NCI-H69 (cell line): Measurements from ENCODE around the gene ACO1.
A peak's percentile ranks its signal among the peaks of the same experiment; 100 is the strongest.

Experiments
- DNase-seq: peaks from one replicate; lab custom pipeline; 2025; lab: John Stamatoyannopoulos, UW

The ACO1 gene

GRCh38 chr9:32382565-32383320 lies 1.7 kb upstream of the ACO1 start:
- peak; percentile 49 for DNase-seq

DNA sequence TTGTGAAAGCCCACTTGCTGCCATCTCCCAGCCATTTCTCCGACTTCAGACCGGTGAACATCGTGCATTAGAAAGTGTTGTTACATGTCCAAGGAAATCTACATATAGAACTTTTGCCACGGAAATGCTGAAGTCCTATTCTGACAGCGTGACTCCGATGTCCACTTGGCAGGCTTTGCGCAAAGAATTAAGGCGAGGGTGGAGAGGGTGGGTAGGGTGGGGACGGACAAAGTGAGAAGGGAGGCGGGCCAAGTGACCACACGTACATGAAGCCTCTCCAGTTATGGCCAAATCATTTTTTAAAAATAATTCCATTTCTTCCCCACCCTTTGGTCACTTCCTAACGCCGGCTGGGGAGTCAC lies 460 bp upstream of the ACO1 start:
- DNase-seq: peak; percentile 52

- no peak for DNase-seq
These were observed 875 bp downstream of the ACO1 start for GRCh38 chr9:32385152-32385884.

- no peak for DNase-seq
These were observed 1.4 kb downstream of the ACO1 start for GRCh38 chr9:32385885-32386283.

- DNase-seq: no peak
These were observed 2.8 kb downstream of the ACO1 start for GRCh38 chr9:32387256-32387655.

GRCh38 chr9:32389365-32389764 lies 4.9 kb downstream of the ACO1 start:
- no peak for DNase-seq

GRCh38 chr9:32393911-32394310 lies 9.5 kb downstream of the ACO1 start:
- no peak for DNase-seq

DNA sequence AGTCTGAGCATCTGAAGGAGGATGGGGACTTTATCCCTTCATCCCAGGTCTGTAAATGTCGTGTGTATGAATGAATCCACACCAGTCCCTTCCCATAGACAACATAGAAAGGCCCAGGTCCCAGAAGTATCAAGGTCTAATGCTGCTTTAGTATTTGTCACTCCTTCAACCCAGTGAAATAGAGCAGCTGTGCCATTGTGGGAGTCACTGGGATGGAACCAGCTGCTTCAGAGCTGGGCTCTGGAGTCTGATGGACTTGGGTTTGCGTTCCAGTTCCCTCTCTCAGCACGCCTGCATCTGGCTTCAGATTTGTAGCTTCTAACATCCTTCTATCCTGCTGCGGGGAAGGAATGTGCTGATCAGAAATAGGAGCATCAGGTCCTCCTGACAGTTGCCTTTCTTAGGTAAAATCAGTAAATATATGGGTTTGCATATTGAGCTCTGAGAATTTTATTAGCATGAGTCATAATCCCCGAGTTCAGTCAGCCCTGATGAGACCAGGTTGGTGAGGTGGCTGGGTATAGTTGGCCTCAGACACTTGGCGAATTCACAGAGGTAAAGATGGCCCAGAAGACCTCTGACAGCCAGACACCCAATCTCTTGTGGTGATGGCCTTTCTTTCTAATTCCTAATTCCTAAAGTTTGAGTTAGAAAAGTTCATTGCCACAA lies 10.1 kb downstream of the ACO1 start:
- DNase-seq: no peak

DNA sequence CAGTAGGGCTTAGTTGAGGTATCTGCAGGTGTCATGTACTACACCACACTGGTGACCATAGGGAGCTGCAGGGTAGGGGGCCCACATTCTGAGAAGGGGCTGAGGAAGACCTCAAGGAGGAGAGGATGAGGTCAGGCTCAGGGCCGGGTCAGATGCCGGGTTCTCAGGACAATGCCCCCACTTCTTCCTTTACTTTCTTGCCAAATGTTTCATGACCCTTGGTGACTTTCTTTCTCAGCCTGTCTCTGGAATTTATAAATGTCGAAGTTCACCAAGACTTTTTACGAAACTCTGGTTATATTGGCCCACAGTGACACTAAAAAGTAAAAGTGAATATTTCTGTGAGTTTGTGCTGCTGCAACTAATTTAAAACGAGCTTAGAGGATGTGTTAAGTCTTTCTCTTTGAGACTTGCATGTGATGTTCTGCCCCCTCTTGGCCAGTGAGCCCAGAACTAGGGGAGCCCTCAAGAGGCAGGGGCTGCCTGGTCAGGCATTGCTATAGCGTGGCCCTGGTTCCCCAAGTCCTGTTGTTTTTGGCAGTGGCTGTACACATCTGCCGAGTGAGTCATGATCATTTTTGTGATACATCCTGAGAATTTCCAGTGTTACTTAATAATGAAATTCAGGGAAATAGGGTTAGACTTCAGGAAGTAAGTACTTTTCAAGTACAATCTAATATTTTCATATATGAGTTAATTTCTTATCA lies 11.2 kb downstream of the ACO1 start:
- DNase-seq: no peak

DNA sequence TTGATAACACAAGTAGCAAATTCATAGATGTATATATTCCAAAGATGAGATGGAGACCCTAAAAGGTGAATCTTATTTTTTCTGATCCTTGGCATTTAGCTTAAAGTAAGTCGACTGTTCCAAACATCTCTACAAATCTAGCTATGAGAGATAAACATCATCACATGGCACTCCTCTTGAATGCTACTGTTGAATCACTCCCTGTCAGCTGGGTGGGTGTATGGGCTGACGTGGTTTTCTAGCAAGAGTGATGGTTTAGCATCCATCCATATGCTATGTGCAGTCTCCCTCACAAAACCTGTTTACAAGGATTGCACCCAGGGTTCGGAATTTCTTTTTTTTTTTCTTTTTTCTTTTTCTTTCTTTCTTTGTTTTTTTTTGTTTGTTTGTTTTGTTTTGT lies 13.8 kb downstream of the ACO1 start:
- no peak for DNase-seq

GRCh38 chr9:32399110-32399815 lies 14.8 kb downstream of the ACO1 start:
- DNase-seq: no peak

DNA sequence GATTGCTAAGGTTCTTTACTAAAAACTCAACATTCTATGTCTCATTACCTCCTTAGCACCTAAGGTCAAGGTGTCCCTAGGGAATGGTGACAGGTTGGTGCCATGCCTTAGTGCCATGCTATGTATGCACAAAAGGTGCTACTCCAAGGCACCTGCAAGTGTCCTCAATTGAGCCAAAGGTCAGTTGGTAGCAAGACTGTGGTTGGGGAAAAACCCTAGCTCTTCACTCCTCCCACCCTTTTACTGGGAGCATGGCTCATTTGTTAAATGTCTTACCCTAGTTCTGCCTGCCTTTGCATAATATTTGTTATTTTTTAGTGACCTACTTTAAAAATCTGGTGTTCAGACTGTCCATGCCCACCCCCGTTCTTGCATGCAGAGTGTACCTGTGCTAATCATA lies 17.0 kb downstream of the ACO1 start:
- DNase-seq: no peak

- no peak for DNase-seq
These were observed 19.3 kb downstream of the ACO1 start for GRCh38 chr9:32403567-32404260.

DNA sequence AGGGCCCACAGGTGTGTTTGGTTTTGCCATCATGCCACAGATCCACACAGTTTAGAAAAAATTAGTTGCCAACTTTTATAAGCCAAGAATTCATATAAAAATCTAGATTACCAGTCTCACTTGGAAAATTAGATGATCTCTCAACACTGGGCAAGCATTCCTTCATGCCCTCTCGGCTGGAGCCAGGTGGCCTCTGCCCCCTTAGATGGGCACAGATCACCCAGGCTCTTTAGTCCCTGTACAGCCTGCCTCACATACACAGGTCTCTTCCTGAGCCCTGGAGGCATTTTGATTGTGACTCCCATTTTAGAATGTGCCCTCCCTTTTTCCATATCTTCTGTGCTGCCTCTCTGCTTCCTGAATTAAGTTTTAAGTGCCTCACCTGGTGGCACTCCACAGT lies 20.0 kb downstream of the ACO1 start:
- DNase-seq: no peak

DNA sequence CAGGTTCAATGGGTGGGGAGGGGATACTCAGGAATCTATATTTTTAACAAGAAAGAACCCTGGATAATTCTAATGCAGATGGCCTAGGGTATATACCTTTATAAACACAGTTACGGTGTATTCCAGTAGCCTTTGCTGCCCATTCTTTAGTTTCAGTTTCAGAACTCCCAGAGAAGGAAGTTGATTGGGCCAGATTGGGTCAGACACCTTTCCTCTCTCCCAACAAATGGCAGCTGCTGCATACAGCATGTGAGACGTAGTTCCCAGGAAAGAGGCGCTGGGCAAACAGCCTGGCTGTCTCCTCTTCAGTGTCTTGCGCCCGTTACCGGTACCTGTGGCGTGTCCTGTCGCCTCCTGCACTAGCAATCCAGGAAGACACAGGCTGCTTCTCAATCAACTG lies 20.4 kb downstream of the ACO1 start:
- no peak for DNase-seq

DNA sequence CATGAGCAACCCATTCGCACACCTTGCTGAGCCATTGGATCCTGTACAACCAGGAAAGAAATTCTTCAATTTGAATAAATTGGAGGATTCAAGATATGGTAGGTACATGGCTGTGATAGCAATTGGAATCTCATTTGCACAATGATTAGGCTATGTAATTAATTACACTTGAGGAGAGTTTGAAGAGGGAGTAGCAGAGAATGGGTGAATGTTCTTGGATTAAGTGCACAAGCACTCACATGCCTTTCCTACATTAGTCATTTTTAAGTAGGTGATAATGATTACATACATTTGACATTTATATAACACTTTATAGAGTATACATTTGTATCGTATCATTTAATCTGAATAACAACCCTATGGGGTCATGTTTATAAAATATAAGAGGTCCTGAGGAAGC lies 21.1 kb downstream of the ACO1 start:
- no peak for DNase-seq

GRCh38 chr9:32406046-32406445 lies 21.6 kb downstream of the ACO1 start:
- DNase-seq: no peak

GRCh38 chr9:32411753-32412152 lies 27.3 kb downstream of the ACO1 start:
- no peak for DNase-seq

DNA sequence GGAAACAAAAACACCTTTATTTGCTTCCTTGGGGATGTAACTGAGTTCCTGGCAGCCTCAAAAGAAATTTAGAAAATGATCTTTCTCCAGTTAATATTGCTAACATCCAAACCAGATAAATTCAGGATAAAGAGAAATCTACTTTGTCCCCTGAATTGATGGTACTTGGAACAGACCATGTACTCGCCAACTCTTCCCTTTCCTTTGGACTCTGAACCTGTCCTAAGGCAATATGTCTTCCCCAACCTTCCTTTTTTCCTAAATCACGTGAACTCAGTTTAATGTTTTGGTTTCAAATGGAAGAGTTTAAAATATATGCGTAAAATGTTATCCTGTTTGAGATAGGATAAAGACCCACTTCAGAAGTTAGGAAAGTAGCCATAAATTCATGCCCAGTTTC lies 28.0 kb downstream of the ACO1 start:
- DNase-seq: no peak

DNA sequence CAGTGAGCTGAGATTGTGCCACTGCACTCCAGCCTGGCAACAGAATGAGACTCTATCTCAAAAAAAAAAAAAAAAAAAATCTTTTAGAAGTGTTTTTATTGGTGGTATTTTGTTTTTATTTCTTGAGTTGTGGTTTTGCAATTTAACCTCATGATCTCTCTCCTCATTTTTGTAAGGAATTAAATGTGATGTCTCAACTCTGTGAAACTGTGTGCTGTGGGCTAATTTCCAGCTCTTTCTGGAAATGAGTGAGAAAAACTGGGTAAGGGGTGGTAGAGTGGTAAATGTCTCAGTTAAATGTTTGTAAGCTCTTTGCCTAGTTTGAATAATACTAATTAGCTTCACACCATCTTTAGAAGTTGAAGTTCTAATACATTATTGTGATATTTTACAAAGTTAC lies 29.0 kb downstream of the ACO1 start:
- DNase-seq: no peak

DNA sequence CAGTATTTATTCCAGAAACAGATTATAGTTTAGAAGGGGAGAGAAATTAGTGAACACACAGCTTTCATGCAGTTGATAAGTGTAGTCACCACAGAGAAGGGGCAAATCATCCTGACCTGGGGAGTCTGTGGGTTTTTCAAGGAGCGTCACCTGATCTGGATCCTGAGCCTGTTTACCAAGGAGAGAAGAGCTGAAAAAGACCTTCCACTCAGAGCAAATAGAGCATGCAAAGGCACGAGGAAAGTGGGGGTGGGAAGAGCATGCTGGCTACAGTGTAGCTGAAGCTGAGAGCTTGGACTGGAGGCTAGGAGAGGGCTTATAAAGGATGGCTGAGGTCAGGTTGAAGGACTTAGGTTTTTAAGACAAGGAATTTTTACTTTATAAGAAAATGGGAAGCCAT lies 30.4 kb downstream of the ACO1 start:
- DNase-seq: no peak
